Stimulated activated CD8-positive, alpha-beta memory T cell treated with anti-CD3 and anti-CD28 coated beads, Interleukin-7, amount 100 ng/mL, for 4 hours (primary cell): Measurements from ENCODE around the gene GPA33.

Experiments
- DNase-seq, 2 donors: peaks; one replicate each; pipeline ENCODE4 v3.0.0-alpha.2; 2020; ENCODE audit warnings: low read depth in 2 of 2

The GPA33 gene

GRCh38 chr1:167117225-167117624, 27.0 kb upstream of the GPA33 start:
- no peak for DNase-seq

DNA sequence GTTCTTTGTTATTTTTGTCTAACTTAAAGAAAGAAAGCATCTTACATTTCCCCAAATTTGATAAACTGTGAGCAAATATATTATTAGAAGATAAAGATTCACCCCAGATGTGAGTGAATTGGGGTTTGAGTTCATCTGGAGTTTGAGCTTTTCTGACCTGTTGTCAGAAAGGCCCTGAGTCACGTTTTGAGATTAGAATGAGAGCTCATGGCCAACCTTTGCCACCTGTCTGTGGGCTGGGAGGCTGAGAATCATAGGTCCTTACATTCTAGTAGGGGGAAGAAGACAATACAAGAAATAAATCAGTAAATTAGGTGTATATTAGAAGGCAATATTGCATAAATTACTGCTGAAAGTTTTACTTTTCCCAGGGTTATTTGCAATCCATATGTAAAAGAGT, 26.0 kb upstream of the GPA33 start:
- no peak for DNase-seq

GRCh38 chr1:167115655-167116054, 25.5 kb upstream of the GPA33 start:
- no peak for DNase-seq

DNA sequence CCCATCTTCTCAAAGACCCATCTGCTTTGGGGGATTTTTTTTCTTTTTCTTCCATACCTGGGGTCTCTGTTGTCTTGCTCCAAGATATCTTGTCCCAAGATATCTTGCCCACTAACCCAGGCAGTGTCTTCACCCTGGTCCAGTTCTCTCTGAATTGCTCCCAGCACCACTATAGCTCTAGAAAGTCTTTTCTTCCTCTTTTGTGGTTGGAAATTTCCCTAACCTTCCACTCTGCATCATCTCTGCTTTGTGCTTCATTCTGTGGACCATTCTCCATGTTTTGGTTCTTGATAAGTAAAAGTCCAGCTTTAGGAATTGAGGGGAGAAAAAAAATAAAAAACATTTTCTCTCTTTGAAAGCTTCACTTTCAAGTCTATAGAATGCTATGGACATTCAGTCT, 24.5 kb upstream of the GPA33 start:
- DNase-seq: no peak

DNA sequence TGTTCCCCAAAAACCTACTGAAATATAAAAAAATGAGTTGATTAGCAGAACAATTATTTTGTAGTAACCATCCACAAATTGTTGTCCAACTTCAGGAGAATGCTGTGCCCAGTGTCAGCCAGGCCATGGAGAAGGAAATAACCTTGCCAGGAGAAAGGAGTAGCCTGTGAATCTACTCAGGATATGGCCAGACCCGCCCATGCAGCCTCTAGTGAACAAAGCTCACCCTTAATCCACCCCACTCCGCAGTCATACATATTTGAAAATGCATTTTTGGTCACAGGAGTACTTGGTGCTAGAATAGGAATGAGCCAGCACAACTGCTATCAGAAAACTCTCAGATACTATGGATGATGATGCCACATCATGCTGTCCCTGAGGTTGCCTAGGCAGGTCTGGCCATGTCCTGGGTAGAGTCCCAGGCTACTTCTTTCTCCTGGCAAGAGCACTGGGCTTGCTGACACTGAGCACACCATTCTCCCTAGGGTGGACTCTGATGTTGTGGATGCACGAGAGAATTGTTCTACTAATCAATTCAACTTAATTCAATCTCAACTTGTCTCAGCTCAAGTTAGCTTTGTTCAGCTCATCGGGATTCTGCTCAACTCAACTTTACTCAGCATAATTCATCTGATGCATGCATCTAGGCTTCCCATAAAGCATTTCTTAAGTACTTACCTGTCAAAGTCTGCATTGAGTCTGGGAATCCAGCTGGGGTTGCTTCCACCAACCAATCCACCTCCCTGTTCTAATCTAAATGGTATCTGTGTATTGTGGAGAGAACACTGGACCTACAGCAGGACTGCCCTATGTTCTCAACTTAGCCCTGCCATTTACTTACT, 21.9 kb upstream of the GPA33 start:
- no peak for DNase-seq

GRCh38 chr1:167110586-167110985, 20.4 kb upstream of the GPA33 start:
- DNase-seq: no peak

DNA sequence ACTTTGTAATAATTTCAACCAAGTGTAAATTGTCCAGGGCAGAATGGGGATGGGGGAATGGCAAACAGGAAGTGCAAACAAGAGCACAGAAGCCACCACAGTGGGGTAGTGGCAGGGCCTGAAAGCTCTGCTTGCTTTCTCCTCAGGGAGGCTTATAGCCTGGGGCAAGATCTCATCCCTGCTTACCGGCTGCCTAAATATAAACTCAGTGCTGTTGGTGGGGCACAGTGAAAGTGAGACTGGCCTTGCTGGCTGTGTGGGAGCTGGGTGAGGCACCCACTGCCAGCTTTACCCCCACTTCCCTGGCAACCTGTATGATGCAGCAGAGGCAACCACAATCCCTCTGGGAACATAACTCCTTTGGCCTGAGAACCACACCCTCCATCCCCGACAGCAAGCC, 18.9 kb upstream of the GPA33 start:
- DNase-seq: no peak

DNA sequence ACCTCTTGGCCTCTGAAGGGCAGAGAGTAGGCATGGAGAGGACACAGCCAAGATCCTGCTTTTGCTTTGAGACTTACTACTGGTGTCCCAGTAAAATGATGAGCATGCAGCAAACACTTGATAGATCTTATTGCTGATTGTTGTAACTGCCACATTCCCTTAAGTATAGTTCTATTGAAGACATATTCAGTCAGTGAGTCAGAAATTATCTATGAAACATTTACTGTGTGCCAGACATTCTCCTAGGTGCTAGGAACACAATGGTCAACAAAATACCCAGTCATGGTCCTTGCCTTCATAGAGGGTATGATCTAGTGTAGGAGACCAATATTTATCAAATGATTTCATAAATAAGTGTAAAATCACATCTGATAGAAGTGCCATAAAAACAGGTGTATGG, 17.3 kb upstream of the GPA33 start:
- DNase-seq: no peak

DNA sequence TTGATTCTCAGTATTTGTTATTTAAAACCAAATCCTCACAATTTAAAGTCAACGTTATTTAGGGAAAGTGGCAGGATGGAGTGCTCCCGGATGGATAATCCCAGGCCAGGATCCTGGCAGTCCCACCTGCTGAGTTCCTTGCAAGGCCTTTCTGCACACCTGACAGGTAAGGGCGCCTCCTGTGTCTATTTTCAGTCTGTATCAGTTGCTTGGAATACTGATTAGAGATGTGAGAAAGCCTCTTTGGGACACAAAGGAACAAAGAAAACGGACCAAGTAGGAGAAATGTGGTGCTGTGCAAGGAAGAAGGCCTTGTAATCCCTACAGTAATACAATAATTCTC, 15.9 kb upstream of the GPA33 start:
- DNase-seq: no peak

DNA sequence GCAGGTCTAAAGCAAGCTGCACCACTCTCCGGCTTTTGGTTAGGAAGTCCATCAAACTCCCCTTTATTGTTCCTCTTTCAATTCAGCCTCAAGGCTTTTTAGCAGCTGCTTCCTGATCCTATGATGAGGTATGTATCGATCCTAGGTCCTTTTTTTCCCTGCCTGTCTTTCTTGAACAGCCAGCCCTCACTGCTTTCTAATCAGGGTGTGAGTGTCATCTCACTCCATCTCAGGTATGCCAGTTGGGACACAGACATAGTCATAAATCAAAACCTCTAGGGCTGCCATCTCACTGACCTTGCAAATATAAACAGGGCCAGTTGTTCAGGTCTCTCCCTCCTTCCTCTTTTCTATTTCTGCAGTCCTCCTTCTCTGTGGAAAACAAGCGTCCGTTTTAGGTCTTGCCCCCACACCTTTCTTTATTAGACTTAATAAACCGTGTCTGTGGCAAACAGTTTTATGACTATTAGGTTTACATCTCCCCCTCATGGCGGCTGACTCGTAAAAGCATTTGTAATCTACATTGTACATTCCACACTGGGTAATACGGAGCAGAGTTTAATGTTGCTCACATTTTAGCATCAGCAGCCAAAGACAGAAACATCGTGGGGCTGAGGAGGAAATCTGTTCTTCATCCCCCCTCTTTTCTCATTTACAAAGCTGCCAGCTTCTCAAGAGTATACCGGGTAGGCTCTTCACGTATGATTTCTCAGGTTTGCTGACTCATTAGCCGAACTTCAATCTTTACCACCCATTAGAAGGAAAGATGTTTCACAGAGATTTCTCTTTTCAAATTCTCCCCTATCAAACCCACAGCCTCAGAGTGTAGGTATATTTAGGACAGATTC, 15.3 kb upstream of the GPA33 start:
- no peak for DNase-seq

DNA sequence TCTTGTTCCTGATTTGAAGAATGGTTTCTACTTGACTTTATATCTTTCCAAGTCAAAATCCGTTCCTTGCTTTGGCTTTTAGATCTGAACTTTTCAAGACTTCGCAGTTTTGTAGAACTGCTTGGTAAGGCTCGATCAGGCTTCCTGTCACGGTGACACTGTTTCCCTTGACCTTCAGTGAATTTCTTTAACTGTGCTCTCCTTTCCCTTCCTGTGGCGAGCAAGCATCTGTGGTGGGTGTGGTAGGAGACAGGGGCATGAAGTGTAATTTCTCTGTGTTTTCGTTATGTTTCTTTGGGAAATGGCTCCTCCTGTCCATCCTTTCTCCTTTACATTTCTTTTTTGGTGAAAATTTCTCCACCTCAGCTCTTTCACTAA, 14.1 kb upstream of the GPA33 start:
- no peak for DNase-seq

DNA sequence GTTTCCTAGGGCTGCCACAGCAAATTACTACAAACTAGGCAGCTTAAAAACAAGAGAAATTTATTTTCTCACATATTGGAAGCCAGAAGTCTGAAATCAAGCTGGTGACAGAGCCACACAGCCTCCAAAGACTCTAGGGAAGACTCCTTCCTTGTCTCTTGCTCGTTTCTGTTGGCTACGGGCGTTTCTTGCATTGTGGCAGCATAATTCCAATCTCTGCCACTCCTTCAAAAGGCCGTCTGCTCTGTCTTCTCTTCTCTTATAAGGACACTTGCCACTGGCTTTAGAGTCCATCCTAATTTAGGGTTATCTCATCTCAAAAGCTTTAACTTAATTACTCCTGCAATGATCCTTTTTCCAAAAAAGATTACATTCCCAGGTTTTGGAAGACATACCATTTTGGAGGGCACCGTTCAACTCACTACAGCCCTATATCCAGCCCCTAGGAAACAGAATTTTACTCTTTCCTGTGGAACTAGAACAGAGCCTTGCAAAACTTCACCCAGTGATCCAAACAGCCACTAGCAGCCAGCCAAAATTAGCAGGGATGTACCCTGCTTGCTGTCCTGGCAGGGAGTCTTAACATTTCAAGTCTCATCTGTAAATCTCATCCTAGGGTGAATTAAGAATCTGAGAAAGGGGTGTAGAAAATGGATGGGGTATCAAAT, 12.9 kb upstream of the GPA33 start:
- DNase-seq: no peak

- DNase-seq: no peak
These were observed 11.6 kb upstream of the GPA33 start for GRCh38 chr1:167101754-167102153.

DNA sequence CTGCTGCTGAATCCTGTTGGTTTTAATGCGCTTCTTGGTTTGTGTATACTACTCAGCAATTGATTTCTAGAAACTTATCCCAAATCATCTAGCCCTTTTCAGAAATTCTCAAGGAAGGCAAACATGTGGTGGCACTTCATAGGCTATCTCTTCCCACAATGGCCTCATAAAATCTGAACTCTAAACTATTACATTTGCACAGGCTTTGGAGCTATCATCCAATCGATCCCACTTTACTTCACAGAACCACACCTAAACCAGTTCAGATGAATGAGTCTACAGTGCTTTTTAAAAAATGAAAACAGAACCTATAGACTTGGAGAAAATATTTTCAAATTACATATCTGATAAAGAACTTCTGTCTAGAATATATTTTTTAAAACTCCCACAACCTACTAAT, 10.6 kb upstream of the GPA33 start:
- no peak for DNase-seq

- no peak for DNase-seq
These were observed 9.7 kb upstream of the GPA33 start for GRCh38 chr1:167099851-167100250.

DNA sequence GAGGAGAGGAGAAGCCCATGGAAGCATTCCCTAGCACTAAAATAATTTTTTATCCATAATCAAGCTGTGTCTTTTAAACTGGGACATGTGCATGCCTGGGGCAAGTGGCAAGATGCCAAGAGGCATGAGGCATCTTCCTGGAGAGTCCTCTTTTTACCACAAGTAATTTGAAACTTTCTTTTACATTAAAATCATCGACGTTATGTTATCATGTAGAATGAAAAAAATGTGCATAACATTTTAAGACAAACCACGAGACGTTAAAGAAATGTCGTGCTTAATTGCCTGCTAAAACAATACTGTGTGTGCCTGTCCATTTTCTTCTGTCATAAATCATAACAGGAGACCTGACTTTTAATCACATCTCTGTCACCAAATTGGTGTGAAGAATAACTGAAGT, 5.2 kb upstream of the GPA33 start:
- no peak for DNase-seq

- DNase-seq: no peak
These were observed 4.5 kb upstream of the GPA33 start for GRCh38 chr1:167094690-167095089.

GRCh38 chr1:167093846-167094516, 3.8 kb upstream of the GPA33 start, which contains the start of gene STYXL2:
STYXL2 (plus strand) TSS chr1:167094075; CDS start chr1:167094850, 775 bp downstream.
- DNase-seq: no peak

- no peak for DNase-seq
These were observed 2.5 kb upstream of the GPA33 start for GRCh38 chr1:167092653-167093052.

DNA sequence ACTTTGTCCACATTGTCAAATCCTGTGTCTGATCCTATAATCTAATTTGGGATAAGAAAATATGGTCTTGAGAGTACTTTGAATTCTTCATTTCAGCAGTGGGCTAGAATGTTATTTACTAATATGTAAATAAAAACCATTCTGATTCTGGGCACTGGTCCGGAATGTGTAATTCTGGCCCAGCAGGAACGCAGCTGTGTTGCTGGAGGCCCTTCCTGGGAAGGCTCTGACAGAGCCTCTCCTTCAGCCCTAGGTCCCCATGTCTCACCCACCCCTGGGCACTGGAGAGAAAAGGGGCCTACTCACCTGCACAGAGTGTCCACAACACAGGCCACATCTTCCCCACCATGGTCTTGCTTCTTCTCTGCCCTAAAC, 251 bp downstream of the GPA33 start:
- no peak for DNase-seq

DNA sequence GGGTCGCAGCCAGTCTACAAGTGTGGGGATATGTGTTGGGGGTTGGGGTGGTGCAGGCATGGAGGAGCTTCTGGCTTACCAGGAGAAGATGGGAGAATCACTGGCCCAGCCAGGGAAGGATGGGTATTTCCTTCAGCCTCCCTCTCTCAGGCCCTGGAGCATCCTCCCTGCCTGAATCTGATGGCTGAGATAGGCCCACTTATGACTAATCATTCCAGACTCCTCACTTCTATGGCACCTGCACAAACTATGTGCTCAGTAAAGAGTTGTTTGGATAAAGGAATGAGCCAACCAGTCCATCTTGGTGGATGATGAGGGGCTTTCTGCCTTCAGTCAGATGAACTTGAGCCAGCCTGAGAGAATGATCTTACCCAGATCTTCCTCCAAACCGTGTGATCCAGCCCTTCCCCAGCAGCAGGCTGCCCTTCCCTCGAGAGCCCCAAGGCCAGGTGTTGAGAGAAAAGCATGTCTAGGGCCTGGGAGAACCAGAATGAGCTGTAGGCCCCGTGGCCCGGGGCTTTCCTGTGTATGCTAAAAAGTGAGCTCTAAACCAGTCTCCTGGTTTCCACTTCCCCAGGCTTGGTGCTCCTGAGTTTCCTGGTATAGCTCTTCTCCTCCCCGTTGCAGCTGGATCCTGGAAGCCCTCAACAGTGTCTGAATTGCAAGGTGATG, 1.3 kb downstream of the GPA33 start:
- no peak for DNase-seq

GRCh38 chr1:167086768-167087167, 3.4 kb downstream of the GPA33 start:
- no peak for DNase-seq
